ENCODE results near the gene SRBD1.

DNA sequence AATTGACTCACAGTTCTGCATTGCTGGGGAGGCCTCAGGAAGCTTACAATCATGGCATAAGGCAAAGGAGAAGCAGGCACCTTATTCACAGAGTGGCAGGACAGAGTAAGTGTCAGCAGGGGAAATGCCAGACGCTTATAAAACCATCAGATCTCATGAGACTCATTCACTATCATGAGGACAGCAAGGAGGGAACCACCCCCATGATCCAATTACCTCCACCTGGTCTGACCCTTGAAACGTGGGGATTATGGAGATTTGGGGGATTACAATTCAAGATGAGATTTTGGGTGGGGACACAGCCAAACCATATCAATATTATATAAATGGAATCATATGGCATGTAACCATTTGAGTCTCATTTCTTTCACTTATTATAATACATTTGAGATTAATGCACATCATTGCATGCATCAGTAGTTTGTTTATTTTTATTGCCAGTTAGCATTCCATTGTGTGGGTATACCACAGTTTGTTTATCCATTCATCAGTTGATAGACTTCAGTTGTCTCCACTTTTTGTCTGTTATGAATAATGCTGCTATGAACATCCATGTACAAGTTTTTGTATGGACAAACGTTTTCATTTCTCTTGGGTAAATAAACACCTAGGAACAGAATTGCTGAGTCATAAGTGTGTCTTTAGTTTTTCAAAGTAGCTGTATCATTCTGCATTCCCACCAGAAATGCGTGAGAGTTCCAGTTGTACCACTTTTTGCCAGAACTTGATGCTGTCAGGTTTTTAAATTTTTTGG lies 5.8 kb upstream of the SRBD1 start:
- TF ChIP-seq POLR2A (IDR thresholded peaks at IDR 0.05) = no peak
- TF ChIP-seq, protein P1, sequence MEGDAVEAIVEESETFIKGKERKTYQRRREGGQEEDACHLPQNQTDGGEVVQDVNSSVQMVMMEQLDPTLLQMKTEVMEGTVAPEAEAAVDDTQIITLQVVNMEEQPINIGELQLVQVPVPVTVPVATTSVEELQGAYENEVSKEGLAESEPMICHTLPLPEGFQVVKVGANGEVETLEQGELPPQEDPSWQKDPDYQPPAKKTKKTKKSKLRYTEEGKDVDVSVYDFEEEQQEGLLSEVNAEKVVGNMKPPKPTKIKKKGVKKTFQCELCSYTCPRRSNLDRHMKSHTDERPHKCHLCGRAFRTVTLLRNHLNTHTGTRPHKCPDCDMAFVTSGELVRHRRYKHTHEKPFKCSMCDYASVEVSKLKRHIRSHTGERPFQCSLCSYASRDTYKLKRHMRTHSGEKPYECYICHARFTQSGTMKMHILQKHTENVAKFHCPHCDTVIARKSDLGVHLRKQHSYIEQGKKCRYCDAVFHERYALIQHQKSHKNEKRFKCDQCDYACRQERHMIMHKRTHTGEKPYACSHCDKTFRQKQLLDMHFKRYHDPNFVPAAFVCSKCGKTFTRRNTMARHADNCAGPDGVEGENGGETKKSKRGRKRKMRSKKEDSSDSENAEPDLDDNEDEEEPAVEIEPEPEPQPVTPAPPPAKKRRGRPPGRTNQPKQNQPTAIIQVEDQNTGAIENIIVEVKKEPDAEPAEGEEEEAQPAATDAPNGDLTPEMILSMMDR (IDR thresholded peaks at IDR 0.05) = no peak
- TF ChIP-seq EP300 (IDR thresholded peaks at IDR 0.05) = no peak
